CD14-positive monocyte (primary cell): ENCODE results near the gene ATP4B. TPM values are rescaled to one million over a fixed set of nuclear protein-coding genes. Genes with fewer than 3 reads are reported as not detected.

Experiments used
- DNase-seq, 3 donors: peaks; one replicate each; pipeline ENCODE4 v3.0.0-alpha.2; 2011 to 2022
- H2AFZ ChIP-seq: 2 replicates; pipeline ENCODE4 v1.6.0; 2012; ENCODE audit warnings: mild to moderate bottlenecking, low read depth, low read length, inconsistent platforms; ENCODE audit not compliant: insufficient read depth, poor library complexity, severe bottlenecking
- H3K27ac ChIP-seq, 2 donors: 1 replicate in 1 of 2; 2 replicates in 1 of 2; pipeline ENCODE4 v1.5.1; 2012 to 2013; ENCODE audit warnings: low read length in 2 of 2, control low read depth in 1 of 2, inconsistent platforms in 1 of 2, low read depth in 1 of 2, mild to moderate bottlenecking in 1 of 2
- H3K27me3 ChIP-seq, 2 donors: one replicate each; pipeline versions ENCODE4 v1.6.0 to v1.6.1; 2011 to 2013; ENCODE audit warnings: low read length in 2 of 2; ENCODE audit not compliant: control insufficient read depth in 2 of 2, insufficient read depth in 2 of 2
- H3K36me3 ChIP-seq, 2 donors: replicated peaks in 1 of 2; 1 replicate in 1 of 2; 2 replicates in 1 of 2; pipeline versions ENCODE4 v1.5.1 to v1.6.1; 2012 to 2013; ENCODE audit warnings: low read length in 2 of 2, control low read depth in 1 of 2, inconsistent platforms in 1 of 2, mild to moderate bottlenecking in 1 of 2; ENCODE audit not compliant: insufficient read depth in 2 of 2, control insufficient read depth in 1 of 2
- H3K4me1 ChIP-seq, 2 donors: 1 replicate in 1 of 2; 2 replicates in 1 of 2; pipeline versions ENCODE4 v1.5.1 to v1.6.1; 2012 to 2013; ENCODE audit warnings: low read length in 2 of 2, control low read depth in 1 of 2, inconsistent platforms in 1 of 2, mild to moderate bottlenecking in 1 of 2, moderate library complexity in 1 of 2; ENCODE audit not compliant: insufficient read depth in 2 of 2, control insufficient read depth in 1 of 2
- H3K4me2 ChIP-seq: replicated peaks from 2 replicates; pipeline ENCODE3; 2012; ENCODE audit warnings: low read length, moderate library complexity, mild to moderate bottlenecking; ENCODE audit not compliant: poor library complexity, severe bottlenecking; ENCODE audit errors: extremely low read depth
- H3K4me3 ChIP-seq, 3 experiments: fragments of 200-600 bp in 1 of 3; sonication (generic) in 1 of 3; replicated peaks in 1 of 3; 1 replicate in 2 of 3; 2 replicates in 1 of 3; pipeline ENCODE4 v1.5.1; 2011 to 2013; ENCODE audit warnings: low read length in 3 of 3, mild to moderate bottlenecking in 3 of 3, control low read depth in 2 of 3, low read depth in 2 of 3, inconsistent platforms in 1 of 3, moderate library complexity in 1 of 3
- H3K79me2 ChIP-seq: 2 replicates; pipeline ENCODE4 v1.6.0; 2012; ENCODE audit warnings: mild to moderate bottlenecking, control low read depth, inconsistent platforms, low read length, moderate library complexity; ENCODE audit not compliant: insufficient read depth
- H3K9ac ChIP-seq: 2 replicates; pipeline ENCODE4 v1.6.0; 2017; ENCODE audit warnings: low read length, mild to moderate bottlenecking; ENCODE audit not compliant: insufficient read depth, poor library complexity, severe bottlenecking
- H3K9me3 ChIP-seq, 2 donors: replicated peaks in 1 of 2; 1 replicate in 1 of 2; 2 replicates in 1 of 2; pipeline versions ENCODE4 v1.5.1 to v1.6.1; 2012 to 2013; ENCODE audit warnings: low read length in 2 of 2, control low read depth in 1 of 2; ENCODE audit not compliant: control insufficient read depth in 1 of 2, insufficient read depth in 1 of 2
- H4K20me1 ChIP-seq: 2 replicates; pipeline ENCODE4 v1.6.0; 2012; ENCODE audit warnings: mild to moderate bottlenecking, low read length, control low read depth, moderate library complexity; ENCODE audit not compliant: insufficient read depth
- H3K27ac Mint-ChIP-seq, 7 donors: one replicate each; pipeline ENCODE4 v1.8.0; 2020; ENCODE audit warnings: mild to moderate bottlenecking in 7 of 7, mixed read lengths in 7 of 7, moderate library complexity in 6 of 7, inconsistent platforms in 2 of 7
- H3K27me3 Mint-ChIP-seq, 3 donors: one replicate each; pipeline ENCODE4 v1.8.0; 2021 to 2022; ENCODE audit warnings: low read depth in 3 of 3, mild to moderate bottlenecking in 3 of 3, mixed read lengths in 3 of 3, moderate library complexity in 3 of 3, inconsistent platforms in 1 of 3
- H3K36me3 Mint-ChIP-seq, 2 donors: one replicate each; pipeline ENCODE4 v1.8.0; 2020; ENCODE audit warnings: mixed read lengths in 2 of 2, inconsistent platforms in 1 of 2, mild to moderate bottlenecking in 1 of 2
- H3K4me1 Mint-ChIP-seq: one replicate; pipeline ENCODE4 v1.8.0; 2020; ENCODE audit warnings: mild to moderate bottlenecking, mixed read lengths
- H3K4me3 Mint-ChIP-seq, 2 donors: one replicate each; pipeline ENCODE4 v1.8.0; 2020; ENCODE audit warnings: mild to moderate bottlenecking in 2 of 2, mixed read lengths in 2 of 2, moderate library complexity in 1 of 2
- H3K9me3 Mint-ChIP-seq, 7 donors: one replicate each; pipeline ENCODE4 v1.8.0; 2020 to 2022; ENCODE audit warnings: mixed read lengths in 7 of 7, mild to moderate bottlenecking in 6 of 7, moderate library complexity in 6 of 7, inconsistent platforms in 2 of 7
- CTCF ChIP-seq: fragments of 200-600 bp; IDR thresholded peaks from one replicate; pipeline ENCODE4 v1.8.0; 2022; ENCODE audit warnings: antibody characterized with exemption, mild to moderate bottlenecking
- WGBS: methylation state at CpG from one replicate; pipeline ENCODE4 v1.1.5; 2013; ENCODE audit warnings: missing lambda C conversion rate; ENCODE audit not compliant: insufficient coverage; 5-methylcytosine and 5-hydroxymethylcytosine counted together
- intact Hi-C, 2 donors: fragments of 100-400 bp; cut with micrococcal nuclease; formaldehyde crosslinking; loops; one replicate each; pipeline versions ENCODE4 v1.15.0 to v1.15.1; 2023
- polyA plus RNA-seq, 3 donors: library from polyadenylated mRNA; depleted of rRNA in 1 of 3; unstranded in 2 of 3; stranded (reverse) in 1 of 3; fragments of 300-500 nt in 2 of 3; fragments of >200 nt in 1 of 3; fragmentation: Illumina TruSeq in 2 of 3; gene quantifications; 1 replicate in 2 of 3; 2 replicates in 1 of 3; pipeline ENCODE4 v1.2.3, GENCODE V29; 2012 to 2021

Gene ATP4B
- polyA plus RNA-seq, 3 donors: not detected

GRCh38 chr13:113665597-113666328 lies 7.8 kb upstream of the ATP4B start:
- Histone ChIP-seq H3K4me2 (no peak overlapping the region), H3K27me3 (no peaks in the 10 kb centered on the region), H3K9me3 (peaks cover 7 to 14% of the 10 kb centered on the region in 2 donors), H3K27ac (no peak overlapping the region), H3K9ac (no peak overlapping the region), H3K4me1 (no peaks in the 10 kb centered on the region), H3K36me3 (no peaks in the 10 kb centered on the region), H4K20me1 (no peaks in the 10 kb centered on the region), H2AFZ (no peak overlapping the region), H3K4me3 (no peak overlapping the region), H3K79me2 (no peaks in the 10 kb centered on the region)
- TF ChIP-seq CTCF: no peak
- 87% methylated on average over 3 of the region's 3 CpGs for WGBS
- Mint-ChIP-seq H3K4me3 (no peak overlapping the region), H3K4me1 (no peaks in the 10 kb centered on the region), H3K27me3 (peaks cover 0 to 19% (median 2%) of the 10 kb centered on the region in 3 donors), H3K27ac (no peak overlapping the region), H3K36me3 (no peaks in the 10 kb centered on the region), H3K9me3 (peaks cover 5 to 16% (median 15%) of the 10 kb centered on the region in 7 donors)
- intact Hi-C loops: no loop called here
- no peak for DNase-seq

GRCh38 chr13:113664751-113665596 lies 7.0 kb upstream of the ATP4B start:
- Mint-ChIP-seq H3K27ac (no peak overlapping the region), H3K27me3 (peaks cover 0 to 19% (median 2%) of the 10 kb centered on the region in 3 donors), H3K9me3 (peaks cover 10 to 22% (median 16%) of the 10 kb centered on the region in 7 donors), H3K4me3 (no peak overlapping the region), H3K36me3 (no peaks in the 10 kb centered on the region), H3K4me1 (no peaks in the 10 kb centered on the region)
- H3K27ac ChIP-seq: no peak overlapping the region
- WGBS: 87% methylated on average over 16 of the region's 21 CpGs
- intact Hi-C loops: no loop called here
- H3K9me3 ChIP-seq: peaks cover 12 to 22% of the 10 kb centered on the region in 2 donors
- H3K9ac ChIP-seq: no peak overlapping the region
- H4K20me1 ChIP-seq: no peaks in the 10 kb centered on the region
- H3K4me3 ChIP-seq: no peak overlapping the region
- H3K27me3 ChIP-seq: no peaks in the 10 kb centered on the region
- H3K79me2 ChIP-seq: no peaks in the 10 kb centered on the region
- no peaks in the 10 kb centered on the region for H3K4me1 ChIP-seq
- H2AFZ ChIP-seq: no peak overlapping the region
- H3K36me3 ChIP-seq: no peaks in the 10 kb centered on the region
- TF ChIP-seq CTCF: no peak
- DNase-seq: no peak
- no peak overlapping the region for H3K4me2 ChIP-seq
